ENCODE data around the gene KCNAB2. TPM values are rescaled to one million over a fixed set of nuclear protein-coding genes. Genes with fewer than 3 reads are reported as not detected.
A peak's percentile ranks its signal among the peaks of the same experiment; 100 is the strongest.
"Not testable (repeated sequence)": the region's sequence is repeated elsewhere in the genome, so short reads cannot be mapped to it uniquely, and the experiment has no call there.

Gene KCNAB2
- total and polyA plus RNA-seq, 2 experiments from 2014 or later, result 3.9 to 4.8 TPM

GRCh38 chr1:6012529-6013318 lies 33.0 kb upstream of the KCNAB2 start:
- Histone ChIP-seq H3K9me3 (ENCODE audit: low read depth) (no peaks in the 10 kb centered on the region), H3K9ac (no peak overlapping the region), H3K4me1 (ENCODE audit: insufficient read depth) (no peaks in the 10 kb centered on the region), H3K27ac (no peak overlapping the region), H3K9me2 (ENCODE audit: insufficient read depth) (no peaks in the 10 kb centered on the region), H3K36me3 (ENCODE audit: low read depth) (no peaks in the 10 kb centered on the region), H3F3A (ENCODE audit: insufficient read depth) (no peaks in the 10 kb centered on the region), H3K4me2 (ENCODE audit: unreplicated experiment) (no peak overlapping the region), H4K20me1 (ENCODE audit: insufficient read depth) (no peaks in the 10 kb centered on the region), H2AFZ (no peak overlapping the region), H3K79me2 (ENCODE audit: insufficient read depth) (no peaks in the 10 kb centered on the region), H3K27me3 (replicated peaks; ENCODE audit: insufficient read depth) (no peaks in the 10 kb centered on the region), H3K4me3 (no peak overlapping the region)
- no peak for DNase-seq
- TF ChIP-seq EZH2 (IDR thresholded peaks at IDR 0.05; ENCODE audit: insufficient read depth, poor library complexity, severe bottlenecking), result no peak
- TF ChIP-seq EZH2phosphoT487 (IDR thresholded peaks at IDR 0.05; ENCODE audit: insufficient read depth, low read depth), result no peak
- in situ Hi-C loops (cut with MboI), result no loop called here
- 86 to 89% methylated on average over 12 to 17 of the region's 17 CpGs for WGBS, 2 experiments (ENCODE audit: low coverage in 1 of 2, low lambda C conversion rate in 2 of 2, missing lambda C conversion rate in 2 of 2)

- no peaks in the 10 kb centered on the region for H4K20me1 ChIP-seq (ENCODE audit: insufficient read depth)
- no peaks in the 10 kb centered on the region for H3K27me3 ChIP-seq (replicated peaks; ENCODE audit: insufficient read depth)
- H3K4me1 ChIP-seq (ENCODE audit: insufficient read depth), result no peaks in the 10 kb centered on the region
- H3K4me3 ChIP-seq, result no peak overlapping the region
- H3K79me2 ChIP-seq (ENCODE audit: insufficient read depth), result no peaks in the 10 kb centered on the region
- H2AFZ ChIP-seq, result no peak overlapping the region
- in situ Hi-C loops (cut with MboI), result no loop called here
- no peak for DNase-seq
- H3K27ac ChIP-seq, result no peak overlapping the region
- no peaks in the 10 kb centered on the region for H3K9me3 ChIP-seq (ENCODE audit: low read depth)
- no peak overlapping the region for H3K4me2 ChIP-seq (ENCODE audit: unreplicated experiment)
- H3K9me2 ChIP-seq (ENCODE audit: insufficient read depth), result no peaks in the 10 kb centered on the region
- no peak overlapping the region for H3K9ac ChIP-seq
- no peaks in the 10 kb centered on the region for H3K36me3 ChIP-seq (ENCODE audit: low read depth)
- H3F3A ChIP-seq (ENCODE audit: insufficient read depth), result no peaks in the 10 kb centered on the region
- TF ChIP-seq EZH2phosphoT487 (IDR thresholded peaks at IDR 0.05; ENCODE audit: insufficient read depth, low read depth) (no peak), EZH2 (IDR thresholded peaks at IDR 0.05; ENCODE audit: insufficient read depth, poor library complexity, severe bottlenecking) (no peak)
- WGBS, 2 experiments (ENCODE audit: low coverage in 1 of 2, low lambda C conversion rate in 2 of 2, missing lambda C conversion rate in 2 of 2), result 91 to 92% methylated on average over 10 to 12 of the region's 12 CpGs
These were observed 32.2 kb upstream of the KCNAB2 start for GRCh38 chr1:6013491-6013890.

GRCh38 chr1:6014130-6014999 lies 31.3 kb upstream of the KCNAB2 start:
- no peak overlapping the region for H3K4me3 ChIP-seq
- no peak for DNase-seq
- no peak overlapping the region for H3K27ac ChIP-seq
- TF ChIP-seq EZH2 (IDR thresholded peaks at IDR 0.05; ENCODE audit: insufficient read depth, poor library complexity, severe bottlenecking) (no peak), EZH2phosphoT487 (IDR thresholded peaks at IDR 0.05; ENCODE audit: insufficient read depth, low read depth) (no peak)
- WGBS, 2 experiments (ENCODE audit: low coverage in 1 of 2, low lambda C conversion rate in 2 of 2, missing lambda C conversion rate in 2 of 2), result 67 to 70% methylated on average over 19 of the region's 19 CpGs
- no peaks in the 10 kb centered on the region for H3K9me3 ChIP-seq (ENCODE audit: low read depth)
- H3K4me2 ChIP-seq (ENCODE audit: unreplicated experiment), result no peak overlapping the region
- no peaks in the 10 kb centered on the region for H3K9me2 ChIP-seq (ENCODE audit: insufficient read depth)
- no peaks in the 10 kb centered on the region for H3F3A ChIP-seq (ENCODE audit: insufficient read depth)
- no peak overlapping the region for H2AFZ ChIP-seq
- H3K27me3 ChIP-seq (replicated peaks; ENCODE audit: insufficient read depth), result no peaks in the 10 kb centered on the region
- H3K36me3 ChIP-seq (ENCODE audit: low read depth), result no peaks in the 10 kb centered on the region
- no peaks in the 10 kb centered on the region for H3K4me1 ChIP-seq (ENCODE audit: insufficient read depth)
- in situ Hi-C loops (cut with MboI), result no loop called here
- no peaks in the 10 kb centered on the region for H4K20me1 ChIP-seq (ENCODE audit: insufficient read depth)
- H3K9ac ChIP-seq, result no peak overlapping the region
- no peaks in the 10 kb centered on the region for H3K79me2 ChIP-seq (ENCODE audit: insufficient read depth)

DNA sequence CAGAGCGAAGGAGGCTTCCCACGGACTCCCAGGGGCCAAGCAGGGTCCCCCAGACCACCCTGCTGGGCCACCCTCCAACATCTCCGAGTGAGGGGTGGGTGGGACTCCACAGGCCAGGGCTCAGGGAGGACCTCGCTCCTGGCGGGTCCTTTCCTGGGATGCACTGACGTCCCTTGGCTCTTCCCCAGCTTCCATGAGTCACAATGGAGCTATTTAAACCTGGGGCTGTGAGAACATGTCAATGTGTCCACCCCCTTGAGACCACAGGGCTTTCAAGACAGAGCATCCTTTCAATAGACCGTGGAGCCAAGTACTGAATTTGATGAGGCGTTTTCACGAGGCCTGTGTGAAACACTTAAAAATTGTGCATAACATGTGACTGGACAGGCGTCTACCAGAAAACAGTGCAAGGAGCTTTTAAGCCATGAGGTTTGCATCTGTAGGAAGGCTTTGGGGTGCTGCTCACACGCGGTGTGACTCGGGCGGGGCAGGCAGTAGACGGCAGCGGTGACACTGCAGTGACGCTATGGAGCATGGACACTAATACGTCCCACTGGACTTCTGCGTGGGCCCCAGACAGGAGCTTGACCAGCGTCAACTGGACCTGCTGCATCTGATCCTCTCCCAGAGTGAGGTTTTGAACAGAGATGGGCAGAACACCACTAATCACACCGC lies 29.4 kb upstream of the KCNAB2 start:
- peak; percentile 39 for DNase-seq

DNA sequence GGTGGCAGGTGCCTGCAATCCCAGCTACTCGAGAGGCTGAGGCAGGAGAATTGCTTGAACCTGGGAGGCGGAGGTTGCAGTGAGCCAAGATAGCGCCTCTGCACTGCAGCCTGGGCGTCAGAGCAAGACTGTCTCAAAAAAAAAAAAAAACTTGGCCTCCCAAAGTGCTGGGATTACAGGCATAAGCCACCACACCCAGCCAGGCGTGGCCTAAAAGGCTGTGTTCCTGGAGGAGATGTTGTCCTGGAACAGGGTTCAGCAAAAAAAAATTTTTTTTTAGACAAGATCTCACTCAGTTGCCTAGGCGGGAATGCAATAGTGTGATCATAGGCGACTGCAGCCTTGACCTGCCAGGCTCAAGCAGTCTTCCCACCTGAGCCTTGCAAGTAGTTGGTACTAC lies 28.0 kb upstream of the KCNAB2 start:
- in situ Hi-C loops (cut with MboI); H3K27ac ChIP-seq; H3K4me1 ChIP-seq (ENCODE audit: insufficient read depth); H3K4me2 ChIP-seq (ENCODE audit: unreplicated experiment); H3K36me3 ChIP-seq (ENCODE audit: low read depth); H3K9me2 ChIP-seq (ENCODE audit: insufficient read depth); H3K9me3 ChIP-seq (ENCODE audit: low read depth); H2AFZ ChIP-seq; H3K79me2 ChIP-seq (ENCODE audit: insufficient read depth); H3F3A ChIP-seq (ENCODE audit: insufficient read depth); H3K27me3 ChIP-seq (replicated peaks; ENCODE audit: insufficient read depth); DNase-seq; H3K4me3 ChIP-seq; H3K9ac ChIP-seq; H4K20me1 ChIP-seq (ENCODE audit: insufficient read depth): not testable (repeated sequence)
- 38 to 42% methylated on average over 7 of the region's 7 CpGs for WGBS, 2 experiments (ENCODE audit: low coverage in 1 of 2, low lambda C conversion rate in 2 of 2, missing lambda C conversion rate in 2 of 2)

More for the DNA sequence above, 29.4 kb upstream of the KCNAB2 start:
- H2AFZ ChIP-seq, result no peak overlapping the region
- WGBS, 2 experiments (ENCODE audit: low coverage in 1 of 2, low lambda C conversion rate in 2 of 2, missing lambda C conversion rate in 2 of 2), result 81 to 83% methylated on average over 21 of the region's 21 CpGs
- H3F3A ChIP-seq (ENCODE audit: insufficient read depth), result no peaks in the 10 kb centered on the region
- in situ Hi-C loops (cut with MboI), result no loop called here
- no peaks in the 10 kb centered on the region for H3K9me3 ChIP-seq (ENCODE audit: low read depth)
- no peaks in the 10 kb centered on the region for H3K79me2 ChIP-seq (ENCODE audit: insufficient read depth)
- H4K20me1 ChIP-seq (ENCODE audit: insufficient read depth), result no peaks in the 10 kb centered on the region
- H3K4me1 ChIP-seq (ENCODE audit: insufficient read depth), result no peaks in the 10 kb centered on the region
- no peak overlapping the region for H3K4me2 ChIP-seq (ENCODE audit: unreplicated experiment)
- H3K36me3 ChIP-seq (ENCODE audit: low read depth), result no peaks in the 10 kb centered on the region
- H3K4me3 ChIP-seq, result no peak overlapping the region
- no peak overlapping the region for H3K9ac ChIP-seq
- H3K27ac ChIP-seq, result no peak overlapping the region
- no peak for TF ChIP-seq EZH2 (IDR thresholded peaks at IDR 0.05; ENCODE audit: insufficient read depth, poor library complexity, severe bottlenecking)
- no peak for TF ChIP-seq EZH2phosphoT487 (IDR thresholded peaks at IDR 0.05; ENCODE audit: insufficient read depth, low read depth)
- no peaks in the 10 kb centered on the region for H3K27me3 ChIP-seq (replicated peaks; ENCODE audit: insufficient read depth)
- H3K9me2 ChIP-seq (ENCODE audit: insufficient read depth), result no peaks in the 10 kb centered on the region

All from GM23248 (cell line).